NT2/D1 (cell line): ENCODE results near the gene TNPO3.
"Not testable (repeated sequence)": the region's sequence is repeated elsewhere in the genome, so short reads cannot be mapped to it uniquely, and the experiment has no call there.

ENCODE experiments used
- DNase-seq: peaks from one replicate; pipeline ENCODE4 v3.0.0-alpha.2; 2011; ENCODE audit warnings: low read depth, low spot score
- H3K27me3 ChIP-seq: 2 replicates; pipeline ENCODE4 v1.6.0; 2011; ENCODE audit warnings: mild to moderate bottlenecking; ENCODE audit not compliant: insufficient read length, insufficient read depth
- H3K36me3 ChIP-seq: 2 replicates; pipeline ENCODE4 v1.6.1; 2011; ENCODE audit warnings: mild to moderate bottlenecking, low read length, mixed read lengths; ENCODE audit not compliant: insufficient read depth, insufficient read length
- H3K4me1 ChIP-seq: 2 replicates; pipeline ENCODE4 v1.5.1; 2011; ENCODE audit not compliant: insufficient read depth, insufficient read length
- H3K4me3 ChIP-seq: 2 replicates; pipeline ENCODE4 v1.5.1; 2011; ENCODE audit warnings: low read depth; ENCODE audit not compliant: insufficient read length
- H3K9ac ChIP-seq: 2 replicates; pipeline ENCODE4 v1.6.0; 2011; ENCODE audit warnings: low read depth; ENCODE audit not compliant: insufficient read length
- H3K9me3 ChIP-seq: 2 replicates; pipeline ENCODE4 v1.5.1; 2011; ENCODE audit warnings: mild to moderate bottlenecking, low read length; ENCODE audit not compliant: insufficient read depth
- SUZ12 ChIP-seq: IDR thresholded peaks from 2 replicates; pipeline ENCODE4 v1.6.1; 2011; ENCODE audit not compliant: insufficient read length, insufficient read depth; ENCODE audit errors: extremely low read depth
- YY1 ChIP-seq: IDR thresholded peaks from 2 replicates; pipeline ENCODE4 v1.6.1; 2011; ENCODE audit not compliant: insufficient read length, insufficient read depth
- ZNF274 ChIP-seq: IDR thresholded peaks from 2 replicates; pipeline ENCODE4 v1.6.1; 2011; ENCODE audit warnings: mild to moderate bottlenecking, low read depth, low read length

TNPO3 gene

GRCh38 chr7:129045682-129046081 lies 9.2 kb downstream of the TNPO3 start:
- Histone ChIP-seq H3K4me3 (no peak overlapping the region), H3K9ac (no peak overlapping the region), H3K9me3 (no peaks in the 10 kb centered on the region), H3K27me3 (no peaks in the 10 kb centered on the region), H3K36me3 (peaks cover 28% of the 10 kb centered on the region), H3K4me1 (no peaks in the 10 kb centered on the region)
- TF ChIP-seq ZNF274 (no peak), SUZ12 (no peak), YY1 (no peak)
- DNase-seq = no peak

GRCh38 chr7:129043012-129043411 lies 11.9 kb downstream of the TNPO3 start:
- H3K9me3 ChIP-seq = no peaks in the 10 kb centered on the region
- TF ChIP-seq ZNF274 (no peak), SUZ12 (no peak), YY1 (no peak)
- no peak for DNase-seq
- no peaks in the 10 kb centered on the region for H3K4me1 ChIP-seq
- no peak overlapping the region for H3K4me3 ChIP-seq
- no peaks in the 10 kb centered on the region for H3K27me3 ChIP-seq
- peaks cover 30% of the 10 kb centered on the region for H3K36me3 ChIP-seq
- H3K9ac ChIP-seq = no peak overlapping the region

DNA sequence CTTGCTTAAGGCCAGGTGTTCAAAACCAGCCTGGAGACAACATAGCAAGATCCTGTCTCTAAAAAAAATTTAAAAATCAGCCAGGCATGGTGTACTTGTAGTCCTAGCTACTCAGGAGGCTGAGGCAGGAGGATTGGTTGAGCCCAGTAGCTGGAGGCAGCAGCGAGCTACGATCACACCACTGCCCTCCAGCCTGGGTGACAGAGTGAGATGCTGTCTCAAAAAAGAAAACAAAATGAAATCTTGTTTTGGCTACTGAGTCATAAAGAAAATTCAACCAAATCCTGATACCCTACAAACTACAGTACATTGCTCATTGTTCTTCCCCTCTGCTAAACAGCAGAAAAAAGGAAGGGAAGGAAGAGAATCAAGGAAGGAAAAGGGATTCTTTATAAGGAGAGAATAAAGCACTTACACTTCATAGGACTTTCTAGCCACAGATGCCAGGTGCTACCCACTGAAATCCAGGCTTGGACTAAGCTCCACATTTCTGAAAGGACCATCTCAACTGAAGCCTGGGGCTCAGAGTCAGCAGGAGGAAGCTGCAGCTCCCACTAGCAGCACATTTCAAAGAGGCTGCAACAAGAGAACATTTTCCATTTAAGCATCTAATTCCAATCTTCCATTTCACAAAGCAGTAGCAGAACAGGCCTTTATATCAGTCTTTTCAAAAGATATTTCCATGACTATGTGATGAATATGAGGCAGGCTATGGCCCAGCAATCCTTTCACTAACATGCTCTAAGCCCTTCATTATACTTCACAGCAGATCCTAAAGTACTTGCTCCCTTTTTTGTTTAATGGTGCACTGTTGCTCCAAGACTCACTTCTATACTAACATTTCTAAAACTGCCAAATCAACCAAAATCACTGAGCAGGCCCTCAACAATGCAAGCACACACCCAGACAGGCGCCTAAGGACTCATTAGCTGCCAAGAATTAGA lies 13.5 kb downstream of the TNPO3 start:
- no peaks in the 10 kb centered on the region for H3K4me1 ChIP-seq
- no peaks in the 10 kb centered on the region for H3K9me3 ChIP-seq
- no peak for DNase-seq
- no peaks in the 10 kb centered on the region for H3K27me3 ChIP-seq
- H3K9ac ChIP-seq = no peak overlapping the region
- TF ChIP-seq YY1 = no peak
- TF ChIP-seq SUZ12 = no peak
- TF ChIP-seq ZNF274 = no peak
- no peak overlapping the region for H3K4me3 ChIP-seq
- H3K36me3 ChIP-seq = peaks cover 24% of the 10 kb centered on the region

DNA sequence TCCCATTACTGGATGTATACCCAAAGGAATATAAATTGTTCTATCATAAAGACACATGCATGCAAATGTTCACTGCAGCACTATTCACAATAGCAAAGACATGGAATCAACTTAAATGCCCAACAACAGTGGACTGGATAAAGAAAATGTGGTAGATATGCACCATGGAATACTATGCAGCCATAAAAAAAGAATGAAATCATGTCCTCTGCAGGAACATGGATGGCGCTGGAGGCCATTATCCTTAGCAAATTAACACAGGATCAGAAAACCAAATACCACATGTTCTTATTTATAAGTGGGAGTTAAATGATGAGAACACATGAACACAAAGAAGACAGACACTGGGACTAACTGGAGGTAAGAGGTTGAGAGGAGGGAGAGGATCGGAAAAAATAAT lies 16.4 kb downstream of the TNPO3 start:
- not testable (repeated sequence) for H3K27me3 ChIP-seq, H3K4me1 ChIP-seq, H3K9me3 ChIP-seq, H3K9ac ChIP-seq, DNase-seq, H3K4me3 ChIP-seq
- H3K36me3 ChIP-seq = peaks cover 41% of the 10 kb centered on the region

- Histone ChIP-seq H3K36me3 (peaks cover 41% of the 10 kb centered on the region), H3K9ac (no peak overlapping the region), H3K27me3 (no peaks in the 10 kb centered on the region), H3K9me3 (no peaks in the 10 kb centered on the region), H3K4me1 (no peaks in the 10 kb centered on the region), H3K4me3 (no peak overlapping the region)
- TF ChIP-seq SUZ12 (no peak), ZNF274 (no peak), YY1 (no peak)
- no peak for DNase-seq
Observed at GRCh38 chr7:129037585-129037984, 17.3 kb downstream of the TNPO3 start.

- Histone ChIP-seq H3K4me1 (no peaks in the 10 kb centered on the region), H3K27me3 (no peaks in the 10 kb centered on the region), H3K9me3 (no peaks in the 10 kb centered on the region), H3K9ac (no peak overlapping the region), H3K36me3 (peaks cover 38% of the 10 kb centered on the region), H3K4me3 (no peak overlapping the region)
- no peak for TF ChIP-seq SUZ12
- no peak for TF ChIP-seq ZNF274
- no peak for TF ChIP-seq YY1
- no peak for DNase-seq
Observed at GRCh38 chr7:129032017-129032416, 22.9 kb downstream of the TNPO3 start.

DNA sequence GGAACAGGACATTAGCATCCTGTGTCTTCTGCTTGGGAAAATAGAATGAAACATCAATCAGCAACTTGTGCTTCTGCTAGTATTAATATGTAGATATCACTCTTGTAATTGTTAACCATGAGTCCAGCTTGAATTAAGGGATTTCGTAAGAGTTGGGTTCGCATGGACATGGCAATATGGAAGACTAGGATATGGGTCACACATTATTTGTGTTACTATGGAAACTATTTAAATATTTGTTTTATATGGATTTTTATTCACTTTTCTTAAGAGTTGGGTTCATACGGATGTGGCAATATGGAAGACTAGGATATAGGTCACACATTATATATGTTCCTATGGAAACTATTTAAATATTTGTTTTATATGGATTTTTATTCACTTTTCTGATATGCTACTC lies 24.5 kb downstream of the TNPO3 start:
- Histone ChIP-seq H3K27me3 (no peaks in the 10 kb centered on the region), H3K9ac (no peak overlapping the region), H3K4me1 (no peaks in the 10 kb centered on the region), H3K9me3 (no peaks in the 10 kb centered on the region), H3K4me3 (no peak overlapping the region), H3K36me3 (peaks cover 32% of the 10 kb centered on the region)
- TF ChIP-seq YY1 (no peak), ZNF274 (no peak), SUZ12 (no peak)
- no peak for DNase-seq
